Activated CD8-positive, alpha-beta T cell treated with anti-CD3 and anti-CD28 coated beads for 36 hours (primary cell): Measurements from ENCODE around the gene XPC. TPM values are rescaled to one million over a fixed set of nuclear protein-coding genes. Genes with fewer than 3 reads are reported as not detected.

ENCODE experiments used
- ATAC-seq: fragments of 200-7000 bp; cut with Tn5 transposase; one replicate; pipeline ENCODE4 v1.10.0; 2021; ENCODE audit warnings: mild to moderate bottlenecking, moderate library complexity
- CTCF ChIA-PET: fragments of 350-600 bp; sonication (Branson Sonifier 250); formaldehyde crosslinking; loops from one replicate; lab custom pipeline; 2021; ENCODE audit warnings: antibody characterized with exemption; lab: Charles Lee
- POLR2A ChIA-PET: fragments of 350-600 bp; sonication (Branson Sonifier 250); formaldehyde crosslinking; loops from one replicate; lab custom pipeline; 2021; ENCODE audit warnings: antibody characterized with exemption; lab: Charles Lee
- DNase-seq: peaks from one replicate; pipeline ENCODE4 v3.0.0-alpha.2; 2020
- H3K27ac Mint-ChIP-seq: one replicate; pipeline ENCODE4 v1.8.0; 2021; ENCODE audit warnings: mild to moderate bottlenecking, mixed read lengths
- H3K27me3 Mint-ChIP-seq: one replicate; pipeline ENCODE4 v1.8.0; 2021; ENCODE audit warnings: mixed read lengths
- H3K36me3 Mint-ChIP-seq: one replicate; pipeline ENCODE4 v1.8.0; 2021; ENCODE audit warnings: low read depth, mixed read lengths
- H3K4me1 Mint-ChIP-seq: one replicate; pipeline ENCODE4 v1.8.0; 2021; ENCODE audit warnings: low read depth, mixed read lengths
- H3K4me3 Mint-ChIP-seq: one replicate; pipeline ENCODE4 v1.8.0; 2021; ENCODE audit warnings: mild to moderate bottlenecking, moderate library complexity, mixed read lengths
- H3K9me3 Mint-ChIP-seq: one replicate; pipeline ENCODE4 v1.8.0; 2021; ENCODE audit warnings: mixed read lengths
- intact Hi-C: fragments of 100-400 bp; cut with micrococcal nuclease; formaldehyde crosslinking; loops from one replicate; pipeline ENCODE4 v1.10.0; 2022
- total RNA-seq, 2 experiments: library from RNA; stranded (reverse); gene quantifications; one replicate each; pipeline ENCODE4 v1.2.3, GENCODE V29; 2021
- TF ChIP-seq, protein P1 (sequence below): fragments of 200-600 bp; IDR thresholded peaks from one replicate; pipeline ENCODE4 v1.8.0; 2022; ENCODE audit warnings: antibody characterized with exemption, mild to moderate bottlenecking

Gene XPC
- total RNA-seq, 2 experiments from 2014 or later, result 23.5 to 24.8 TPM

DNA sequence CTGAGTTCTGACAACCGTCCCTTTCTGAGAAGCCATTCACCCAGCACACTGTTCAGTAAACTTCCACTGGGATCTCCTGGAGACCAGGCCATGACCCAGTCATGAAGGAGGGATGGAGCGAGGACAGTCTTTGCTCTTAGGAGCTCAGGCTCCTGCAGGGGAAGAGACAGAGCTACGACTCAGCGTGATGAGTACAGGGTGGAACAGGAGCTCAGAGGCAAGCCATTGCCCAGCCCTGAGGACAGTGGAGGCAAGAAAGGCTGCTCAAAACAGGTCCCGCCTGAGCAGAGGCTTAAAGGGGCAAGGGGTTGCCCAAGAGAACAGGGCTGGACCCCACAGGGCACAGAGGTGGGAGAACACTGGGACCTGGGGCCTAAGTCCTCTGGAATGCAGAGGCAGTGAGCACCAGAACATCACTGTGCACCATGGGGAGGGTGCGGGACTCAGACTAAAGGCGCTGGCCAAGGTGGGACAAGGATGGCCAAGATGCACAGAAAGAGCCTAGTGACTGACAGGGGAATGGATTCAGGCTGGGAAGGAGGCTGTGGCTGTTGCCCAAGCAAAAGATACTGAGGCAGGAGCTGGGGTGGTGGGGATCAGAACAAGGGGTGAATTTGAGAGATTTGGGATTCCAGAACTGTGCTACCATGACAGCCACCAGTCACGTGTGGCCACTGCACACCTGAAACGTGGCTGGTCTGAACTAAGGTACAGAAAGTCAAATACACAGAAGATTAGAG lies 27.7 kb downstream of the XPC start:
- Mint-ChIP-seq H3K4me3 (no peak overlapping the region), H3K27me3 (no peaks in the 10 kb centered on the region), H3K27ac (no peak overlapping the region), H3K9me3 (no peaks in the 10 kb centered on the region), H3K36me3 (peaks cover 15% of the 10 kb centered on the region), H3K4me1 (peaks cover 7% of the 10 kb centered on the region)
- intact Hi-C loops, result no loop called here
- TF ChIP-seq, protein P1, sequence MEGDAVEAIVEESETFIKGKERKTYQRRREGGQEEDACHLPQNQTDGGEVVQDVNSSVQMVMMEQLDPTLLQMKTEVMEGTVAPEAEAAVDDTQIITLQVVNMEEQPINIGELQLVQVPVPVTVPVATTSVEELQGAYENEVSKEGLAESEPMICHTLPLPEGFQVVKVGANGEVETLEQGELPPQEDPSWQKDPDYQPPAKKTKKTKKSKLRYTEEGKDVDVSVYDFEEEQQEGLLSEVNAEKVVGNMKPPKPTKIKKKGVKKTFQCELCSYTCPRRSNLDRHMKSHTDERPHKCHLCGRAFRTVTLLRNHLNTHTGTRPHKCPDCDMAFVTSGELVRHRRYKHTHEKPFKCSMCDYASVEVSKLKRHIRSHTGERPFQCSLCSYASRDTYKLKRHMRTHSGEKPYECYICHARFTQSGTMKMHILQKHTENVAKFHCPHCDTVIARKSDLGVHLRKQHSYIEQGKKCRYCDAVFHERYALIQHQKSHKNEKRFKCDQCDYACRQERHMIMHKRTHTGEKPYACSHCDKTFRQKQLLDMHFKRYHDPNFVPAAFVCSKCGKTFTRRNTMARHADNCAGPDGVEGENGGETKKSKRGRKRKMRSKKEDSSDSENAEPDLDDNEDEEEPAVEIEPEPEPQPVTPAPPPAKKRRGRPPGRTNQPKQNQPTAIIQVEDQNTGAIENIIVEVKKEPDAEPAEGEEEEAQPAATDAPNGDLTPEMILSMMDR, result no peak
- no peak for DNase-seq
- no peak for ATAC-seq
- CTCF ChIA-PET, result interaction anchor here (1.5 kb wide), 1 partner anchor 53 kb away, joined by 5 read pairs; no protein-coding TSS in a partner anchor
- POLR2A ChIA-PET, result interaction anchor here (0.7 to 1.0 kb wide), 3 partner anchors 17 to 20 kb away, joined by 3 read pairs; no protein-coding TSS in a partner anchor

DNA sequence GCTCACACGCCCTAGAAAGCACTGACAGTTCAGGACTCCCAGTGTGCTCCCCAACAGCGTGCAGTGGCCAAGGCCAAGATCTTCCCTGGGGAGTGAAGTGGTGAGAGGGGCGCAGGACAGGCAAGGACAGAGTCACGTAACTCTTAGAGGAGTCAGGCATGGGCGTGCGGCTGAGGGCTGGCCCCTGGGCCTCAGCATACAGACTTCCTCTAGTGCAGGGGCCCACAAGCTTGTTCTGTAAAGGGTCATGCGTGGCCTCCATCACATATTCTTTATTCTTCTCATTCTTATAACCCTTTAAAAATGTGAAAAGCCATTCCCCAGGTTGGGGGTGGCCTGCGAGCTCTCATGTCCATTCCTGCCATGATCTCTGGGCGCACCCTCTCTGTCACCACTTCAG lies 28.3 kb downstream of the XPC start:
- ChIA-PET CTCF (interaction anchor here (1.7 kb wide), 1 partner anchor 25 kb away, joined by 4 read pairs; the partner anchor contains the start of genes CHCHD4 and TMEM43), POLR2A (interaction anchor here (0.7 to 1.0 kb wide), 2 partner anchors 16 to 21 kb away, joined by 3 read pairs; no protein-coding TSS in a partner anchor)
- ATAC-seq (no peak), DNase-seq (no peak)
- Mint-ChIP-seq H3K4me3 (no peak overlapping the region), H3K9me3 (no peaks in the 10 kb centered on the region), H3K27me3 (no peaks in the 10 kb centered on the region), H3K27ac (no peak overlapping the region), H3K4me1 (peaks cover 11% of the 10 kb centered on the region), H3K36me3 (peaks cover 17% of the 10 kb centered on the region)
- TF ChIP-seq, protein P1, result no peak
- intact Hi-C loops, result no loop called here

DNA sequence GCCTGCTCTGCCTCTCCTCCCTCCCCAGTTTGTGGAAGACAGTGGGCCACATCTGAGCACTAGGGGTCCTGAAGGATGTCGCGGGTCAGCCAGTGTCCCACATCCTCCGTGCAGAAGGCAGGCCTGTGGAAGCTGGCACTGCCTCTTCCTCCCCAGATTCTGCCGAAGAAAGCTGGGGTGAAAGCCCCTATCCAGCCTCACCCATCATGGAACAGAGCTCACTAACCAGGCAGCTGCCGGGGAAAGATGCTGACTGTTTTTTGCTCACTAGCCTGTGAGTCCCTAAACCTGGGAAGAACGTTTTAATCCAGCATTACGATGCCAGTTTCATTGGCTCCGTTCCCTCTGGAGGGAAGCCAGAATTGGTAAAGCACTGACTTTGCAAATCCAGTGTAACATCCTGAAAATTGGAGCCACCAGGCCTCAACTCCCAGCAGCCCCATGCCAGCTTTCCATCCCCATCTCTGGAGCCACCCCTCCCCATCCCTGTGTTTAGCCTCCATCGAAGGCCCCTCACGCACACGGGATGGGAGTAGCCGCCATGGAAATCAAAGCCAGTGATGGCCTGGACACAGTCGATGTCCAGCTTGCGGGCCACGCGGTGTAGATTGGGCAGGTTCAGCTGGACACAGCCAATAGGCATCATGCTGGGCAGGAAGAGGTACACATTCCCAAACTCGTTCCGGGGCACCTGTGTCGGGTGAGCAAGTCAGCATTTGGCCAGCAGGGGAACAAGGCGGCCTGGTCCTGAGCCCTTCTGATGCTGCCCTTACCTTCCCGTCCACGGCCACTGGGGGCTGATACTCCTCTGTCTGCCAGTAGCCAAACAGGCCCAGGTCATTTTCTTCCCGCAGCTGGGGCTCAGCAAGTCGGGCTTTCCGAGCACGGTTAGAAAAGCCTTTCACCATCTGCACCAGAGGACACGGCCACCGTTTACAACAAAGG lies 30.1 kb downstream of the XPC start:
- intact Hi-C loops, result no loop called here
- ATAC-seq (no peak), DNase-seq (no peak)
- H3K27me3 Mint-ChIP-seq, result no peaks in the 10 kb centered on the region
- POLR2A ChIA-PET, result no interaction called here
- no peak overlapping the region for H3K27ac Mint-ChIP-seq
- H3K4me1 Mint-ChIP-seq, result peaks cover 21% of the 10 kb centered on the region
- no peaks in the 10 kb centered on the region for H3K9me3 Mint-ChIP-seq
- no peak overlapping the region for H3K4me3 Mint-ChIP-seq
- TF ChIP-seq, protein P1, result no peak
- CTCF ChIA-PET, result interaction anchor here (1.7 kb wide), 1 partner anchor 23 kb away, joined by 4 read pairs; the partner anchor contains the start of genes CHCHD4 and TMEM43
- H3K36me3 Mint-ChIP-seq, result peaks cover 6% of the 10 kb centered on the region

DNA sequence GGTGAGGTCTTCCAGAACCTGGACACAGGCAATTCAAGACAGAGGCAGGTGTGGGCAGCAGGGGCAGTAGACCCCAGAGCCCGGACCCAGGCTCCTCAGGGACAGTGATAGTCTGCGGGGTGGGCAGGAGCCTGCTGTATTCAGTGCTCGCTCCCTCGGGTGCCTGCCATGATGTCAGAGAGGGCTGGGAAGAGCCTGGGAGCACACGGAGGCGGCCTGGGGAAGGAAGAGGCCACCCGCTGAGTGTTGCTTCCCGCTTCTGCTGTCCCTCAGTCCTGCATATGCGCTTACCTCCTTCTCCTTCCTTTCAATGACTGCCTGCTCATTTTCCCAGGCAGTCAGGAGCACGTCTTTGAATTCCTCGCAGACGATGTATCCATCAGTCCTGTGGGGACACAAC lies 30.8 kb downstream of the XPC start:
- Mint-ChIP-seq H3K36me3 (peaks cover 11% of the 10 kb centered on the region), H3K4me3 (no peak overlapping the region), H3K9me3 (no peaks in the 10 kb centered on the region), H3K27ac (no peak overlapping the region), H3K27me3 (no peaks in the 10 kb centered on the region), H3K4me1 (peaks cover 28% of the 10 kb centered on the region)
- ATAC-seq, result no peak
- TF ChIP-seq, protein P1, result no peak
- intact Hi-C loops, result no loop called here
- DNase-seq, result no peak
- POLR2A ChIA-PET, result no interaction called here
- CTCF ChIA-PET, result no interaction called here
